Urinary bladder (tissue), 4 donors: Measurements from ENCODE around the gene BNIP5. TPM values are rescaled to one million over a fixed set of nuclear protein-coding genes. Genes with fewer than 3 reads are reported as not detected.

Experiments used
- DNase-seq: peaks from one replicate; pipeline ENCODE4 v3.0.0-alpha.2; 2015; ENCODE audit errors: extremely low spot score
- H3K27ac ChIP-seq: one replicate; pipeline ENCODE4 v1.5.1; 2013; ENCODE audit warnings: low read depth, mild to moderate bottlenecking, moderate library complexity
- H3K36me3 ChIP-seq: one replicate; pipeline ENCODE4 v1.6.1; 2013; ENCODE audit warnings: mild to moderate bottlenecking, moderate library complexity; ENCODE audit not compliant: insufficient read depth
- H3K4me1 ChIP-seq: one replicate; pipeline ENCODE4 v1.6.1; 2013; ENCODE audit warnings: mild to moderate bottlenecking, moderate library complexity; ENCODE audit not compliant: insufficient read depth
- H3K4me3 ChIP-seq: one replicate; pipeline ENCODE4 v1.5.1; 2013; ENCODE audit warnings: low read depth, low read length
- WGBS: extraction: QIAGEN DNeasy Blood & Tissue Kit; methylation state at CpG from one replicate; pipeline ENCODE4 v1.1.7; 2013; 5-methylcytosine and 5-hydroxymethylcytosine counted together
- polyA plus RNA-seq: library from polyadenylated mRNA; stranded (reverse); fragments of 200-250 nt; gene quantifications from one replicate; pipeline ENCODE4 v1.2.3, GENCODE V29; 2013
- total RNA-seq: library from RNA; depleted of rRNA; stranded (reverse); fragments of >200 nt; gene quantifications from one replicate; pipeline ENCODE4 v1.2.3, GENCODE V29; 2014
- donor health status: healthy with polysubstance abuse.
- donor health status: healthy.

The BNIP5 gene, protein sequence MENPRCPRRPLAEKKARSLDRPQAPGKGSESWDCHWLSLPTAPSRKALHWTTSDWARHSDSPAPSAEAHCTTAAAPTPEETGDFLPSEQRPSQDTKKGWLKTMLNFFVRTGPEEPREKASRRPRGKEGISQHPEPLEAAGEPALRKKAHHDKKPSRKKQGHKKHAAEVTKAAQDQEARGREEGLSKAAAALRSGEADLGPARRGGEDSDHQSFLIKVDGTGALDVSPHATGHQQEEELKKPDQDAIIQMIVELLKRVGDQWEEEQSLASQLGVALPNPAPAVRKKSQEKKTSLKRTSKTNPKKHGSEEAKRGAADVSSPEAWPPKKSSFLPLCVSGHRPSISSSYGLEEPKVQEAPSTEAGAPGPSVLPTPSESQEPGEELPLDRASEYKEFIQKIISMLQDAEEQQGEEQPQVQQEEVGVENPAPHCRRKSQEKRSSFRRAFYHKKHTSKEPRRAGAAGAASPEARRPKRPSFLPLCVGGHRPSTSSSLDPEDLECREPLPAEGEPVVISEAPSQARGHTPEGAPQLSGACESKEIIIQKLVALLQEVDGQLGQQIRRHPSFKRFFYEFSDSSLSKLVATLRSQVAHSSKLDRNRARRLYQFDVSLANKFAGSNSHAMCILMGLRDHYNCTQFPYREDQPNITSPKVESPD
- total RNA-seq (not detected), polyA plus RNA-seq (not detected)

DNA sequence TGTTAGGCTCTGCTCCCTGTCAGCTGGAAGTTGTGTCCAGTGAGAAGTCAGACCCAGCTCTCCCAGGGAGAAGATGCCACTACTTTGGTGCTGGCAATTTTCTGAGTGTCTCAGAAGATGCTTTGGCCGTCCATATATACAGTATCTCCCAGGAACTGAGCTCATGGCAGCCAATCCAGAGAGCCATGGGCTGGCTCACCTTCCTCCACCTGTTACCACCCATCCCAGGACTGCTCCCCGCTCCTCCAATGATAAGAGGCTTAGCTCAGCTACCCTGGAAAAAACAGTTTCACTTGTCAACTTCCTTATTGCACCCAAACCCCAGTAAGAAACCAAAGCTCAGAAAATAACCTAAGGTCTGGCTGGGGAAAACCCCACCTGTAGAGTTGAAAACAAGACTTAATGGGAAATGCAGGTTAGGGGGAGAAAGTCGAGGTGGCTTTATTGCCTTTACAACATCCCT lies at the start of gene BNIP5:
Gene BNIP5, minus strand, starts transcription at position 110 of the 463 bp plus-strand sequence. CDS start 6,198 bp downstream, outside the sequence.
- no peak within 1 kb of the TSS for H3K4me3 ChIP-seq
- no peak for DNase-seq
- no peaks in the 10 kb centered on the region for H3K36me3 ChIP-seq
- WGBS = 78% methylated on average over 3 of the region's 3 CpGs
- no peaks in the 10 kb centered on the region for H3K4me1 ChIP-seq
- no peak within 1 kb of the TSS for H3K27ac ChIP-seq

DNA sequence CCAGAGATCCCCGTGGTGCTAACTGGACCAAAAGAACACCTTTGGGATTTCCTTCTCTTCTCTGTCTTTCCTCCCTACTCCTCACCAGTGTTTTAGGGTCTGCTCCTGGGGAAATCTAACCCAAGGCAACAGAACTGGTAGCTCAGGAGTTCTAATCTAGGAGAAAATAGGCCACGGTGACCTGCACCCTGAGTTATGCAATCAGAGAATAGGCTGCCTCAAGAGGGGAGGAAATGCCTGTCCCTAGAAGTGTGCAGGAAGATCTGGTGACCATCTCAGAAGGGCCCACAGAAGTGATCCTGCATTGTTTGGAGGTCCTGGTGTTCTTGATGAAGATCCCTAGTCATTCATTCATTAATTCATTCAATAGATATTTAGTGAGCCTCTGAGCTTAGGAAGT lies 47.4 kb upstream of the BNIP5 start:
- Histone ChIP-seq H3K4me3 (no peak overlapping the region), H3K4me1 (no peaks in the 10 kb centered on the region), H3K36me3 (no peaks in the 10 kb centered on the region), H3K27ac (no peak overlapping the region)
- WGBS = 87% methylated on average over 2 of the region's 2 CpGs
- no peak for DNase-seq

- 75% methylated on average over 2 of the region's 2 CpGs for WGBS
- no peak overlapping the region for H3K27ac ChIP-seq
- H3K4me3 ChIP-seq = no peak overlapping the region
- H3K4me1 ChIP-seq = no peaks in the 10 kb centered on the region
- no peaks in the 10 kb centered on the region for H3K36me3 ChIP-seq
- no peak for DNase-seq
These were observed 46.9 kb upstream of the BNIP5 start for GRCh38 chr6:36383606-36384005.

- Histone ChIP-seq H3K36me3 (no peaks in the 10 kb centered on the region), H3K27ac (no peak overlapping the region), H3K4me3 (no peak overlapping the region), H3K4me1 (no peaks in the 10 kb centered on the region)
- WGBS = 85% methylated on average over 4 of the region's 4 CpGs
- no peak for DNase-seq
These were observed 46.3 kb upstream of the BNIP5 start for GRCh38 chr6:36382976-36383375.

DNA sequence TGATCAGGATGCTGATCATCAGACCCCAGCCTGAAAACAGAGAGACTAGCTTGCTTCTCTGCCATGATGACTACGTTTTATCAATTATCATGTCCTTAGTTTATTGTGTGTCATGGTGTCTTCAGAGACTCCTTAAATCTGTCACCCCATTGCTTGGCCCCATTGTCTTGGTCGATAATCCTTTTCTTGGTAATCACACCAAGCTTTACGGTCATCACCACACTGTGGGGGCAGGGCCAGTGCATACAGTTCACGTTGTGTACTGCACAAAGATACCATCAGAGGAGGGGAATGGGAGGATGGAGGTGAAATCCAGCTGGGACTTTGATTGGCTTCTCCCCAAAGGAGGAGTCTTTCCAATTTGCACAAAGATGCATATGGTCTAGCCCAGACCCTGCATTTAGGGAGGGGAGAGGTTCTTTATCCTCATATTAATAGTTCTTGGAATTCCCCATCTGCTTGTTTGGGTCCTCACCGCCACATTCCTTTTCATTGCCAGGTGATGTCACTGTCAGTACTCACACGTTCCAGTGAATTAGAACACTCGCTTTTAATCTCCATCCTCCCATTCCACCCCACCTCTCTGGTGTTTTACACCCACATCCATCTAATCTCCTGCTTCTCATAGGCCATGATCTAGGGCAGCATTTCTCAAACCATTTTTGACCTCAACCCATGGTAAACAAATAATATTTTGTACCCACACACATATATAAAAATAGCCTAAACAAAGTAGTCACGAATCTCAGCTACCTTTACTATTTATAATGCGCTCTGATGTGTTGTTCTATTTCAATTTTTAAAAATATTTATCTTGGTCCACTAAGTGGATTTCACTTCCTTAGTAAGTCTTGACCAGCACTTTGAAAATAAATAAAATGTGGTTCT lies 45.1 kb upstream of the BNIP5 start:
- Histone ChIP-seq H3K36me3 (no peaks in the 10 kb centered on the region), H3K4me1 (no peaks in the 10 kb centered on the region), H3K27ac (no peak overlapping the region), H3K4me3 (no peak overlapping the region)
- no peak for DNase-seq
- 79% methylated on average over 9 of the region's 9 CpGs for WGBS

GRCh38 chr6:36380166-36380565 lies 43.5 kb upstream of the BNIP5 start:
- H3K36me3 ChIP-seq = no peaks in the 10 kb centered on the region
- no peak for DNase-seq
- WGBS = 87% methylated on average over 4 of the region's 4 CpGs
- no peak overlapping the region for H3K27ac ChIP-seq
- no peaks in the 10 kb centered on the region for H3K4me1 ChIP-seq
- H3K4me3 ChIP-seq = no peak overlapping the region

- WGBS = 86% methylated on average over 10 of the region's 10 CpGs
- H3K27ac ChIP-seq = no peak overlapping the region
- DNase-seq = no peak
- no peaks in the 10 kb centered on the region for H3K36me3 ChIP-seq
- H3K4me1 ChIP-seq = no peaks in the 10 kb centered on the region
- no peak overlapping the region for H3K4me3 ChIP-seq
These were observed 42.2 kb upstream of the BNIP5 start for GRCh38 chr6:36378936-36379335.

GRCh38 chr6:36378243-36378920 lies 41.7 kb upstream of the BNIP5 start:
- 82% methylated on average over 4 of the region's 4 CpGs for WGBS
- Histone ChIP-seq H3K4me1 (no peaks in the 10 kb centered on the region), H3K4me3 (no peak overlapping the region), H3K27ac (no peak overlapping the region), H3K36me3 (no peaks in the 10 kb centered on the region)
- DNase-seq = no peak

- no peak overlapping the region for H3K27ac ChIP-seq
- WGBS = 47% methylated on average over 5 of the region's 5 CpGs
- H3K4me3 ChIP-seq = no peak overlapping the region
- H3K36me3 ChIP-seq = no peaks in the 10 kb centered on the region
- DNase-seq = no peak
- no peaks in the 10 kb centered on the region for H3K4me1 ChIP-seq
These were observed 40.9 kb upstream of the BNIP5 start for GRCh38 chr6:36377594-36377993.

- 90% methylated on average over 8 of the region's 8 CpGs for WGBS
- DNase-seq = no peak
- Histone ChIP-seq H3K36me3 (no peaks in the 10 kb centered on the region), H3K4me3 (no peak overlapping the region), H3K27ac (no peak overlapping the region), H3K4me1 (no peaks in the 10 kb centered on the region)
These were observed 40.1 kb upstream of the BNIP5 start for GRCh38 chr6:36376742-36377141.

DNA sequence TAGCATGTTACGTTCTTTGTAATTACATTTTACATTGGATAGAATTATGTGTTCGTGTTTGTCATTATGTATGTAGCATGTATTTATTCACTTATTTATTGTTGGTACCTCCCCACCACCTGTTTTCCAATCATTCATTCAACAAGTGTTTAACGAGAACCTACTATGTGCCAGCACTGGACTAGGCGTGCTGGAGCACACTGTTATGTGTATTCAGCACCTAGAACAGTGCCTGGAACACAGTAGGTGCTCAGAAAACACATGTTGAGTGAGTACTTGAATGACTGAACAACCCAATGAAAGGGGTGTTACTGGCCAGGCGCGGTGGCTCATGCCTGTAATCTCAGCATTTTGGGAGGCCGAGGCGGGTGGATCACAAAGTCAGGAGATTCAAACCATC lies 39.5 kb upstream of the BNIP5 start:
- DNase-seq = no peak
- Histone ChIP-seq H3K36me3 (no peaks in the 10 kb centered on the region), H3K4me3 (no peak overlapping the region), H3K27ac (no peak overlapping the region), H3K4me1 (no peaks in the 10 kb centered on the region)
- WGBS = 94% methylated on average over 8 of the region's 8 CpGs

DNA sequence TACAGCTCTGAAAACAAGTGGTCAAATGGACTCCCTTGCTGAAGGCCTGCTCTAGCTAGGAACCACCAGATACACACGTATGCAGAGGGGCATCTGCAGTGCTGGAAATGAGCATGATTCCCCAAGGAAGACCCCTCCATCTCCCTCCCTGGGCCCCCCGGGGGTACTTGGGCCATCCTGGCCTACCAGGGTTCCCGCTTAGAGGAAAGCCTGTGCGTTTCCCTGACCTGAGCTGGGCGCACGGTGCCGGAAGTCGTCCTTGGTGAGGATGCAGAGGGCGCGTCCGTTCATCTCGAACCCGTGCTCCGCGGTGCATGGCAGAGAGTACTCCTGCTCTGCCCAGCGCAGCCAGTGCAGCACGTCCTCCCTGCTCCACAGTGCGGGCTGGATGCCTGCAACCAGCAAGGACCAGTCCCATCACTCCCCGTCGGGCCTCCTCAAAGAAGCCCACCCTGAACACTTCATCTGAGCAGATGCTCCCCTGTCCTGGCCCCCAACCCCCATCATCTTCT lies 39.0 kb upstream of the BNIP5 start:
- no peak for DNase-seq
- Histone ChIP-seq H3K27ac (no peak overlapping the region), H3K4me1 (no peaks in the 10 kb centered on the region), H3K36me3 (no peaks in the 10 kb centered on the region), H3K4me3 (no peak overlapping the region)
- 94% methylated on average over 20 of the region's 20 CpGs for WGBS

DNA sequence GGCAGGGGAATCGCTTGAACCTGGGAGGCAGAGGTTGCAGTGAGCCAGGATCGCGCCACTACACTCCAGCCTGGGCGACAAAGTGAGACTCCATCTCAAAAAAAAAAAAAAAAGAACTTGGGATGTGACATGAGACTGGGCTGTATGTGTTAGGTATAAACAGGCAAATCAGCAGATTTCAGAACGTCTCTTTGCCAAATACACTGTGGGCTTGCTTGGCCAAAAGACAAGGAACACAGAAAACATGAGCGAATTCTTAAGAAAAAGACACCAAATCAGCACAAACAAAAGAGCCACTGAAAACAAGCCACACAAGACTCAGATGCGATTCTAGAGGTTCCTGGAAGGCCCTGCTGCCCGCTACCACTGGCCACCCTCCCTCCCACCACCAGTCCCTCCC lies 38.3 kb upstream of the BNIP5 start:
- H3K27ac ChIP-seq = no peak overlapping the region
- no peaks in the 10 kb centered on the region for H3K4me1 ChIP-seq
- WGBS = 84% methylated on average over 8 of the region's 8 CpGs
- DNase-seq = no peak
- no peaks in the 10 kb centered on the region for H3K36me3 ChIP-seq
- H3K4me3 ChIP-seq = no peak overlapping the region
